GM12878 (cell line): ENCODE results near the gene TECPR1. TPM values are rescaled to one million over a fixed set of nuclear protein-coding genes. Genes with fewer than 3 reads are reported as not detected.

ENCODE experiments used
- ATAC-seq: fragments of 200-7000 bp; cut with Tn5 transposase; 3 replicates; pipeline ENCODE4 v1.9.1; 2020; ENCODE audit warnings: mild to moderate bottlenecking, moderate library complexity
- BruUV-seq: library from RNA; stranded (reverse); fragments of 400-500 nt; replicated peaks from 2 replicates; lab custom pipeline; 2021; lab: Mats Ljungman, UMichigan
- CTCF ChIA-PET: fragments of 300-600 bp; sonication (Branson Sonifier 250); formaldehyde crosslinking; extraction: SDS; loops from one replicate; lab custom pipeline; 2021; ENCODE audit warnings: inconsistent platforms; lab: Yijun Ruan, JAX
- POLR2A ChIA-PET: fragments of 350-600 bp; formaldehyde crosslinking; extraction: SDS; loops from one replicate; lab custom pipeline; 2021; ENCODE audit warnings: inconsistent platforms; lab: Charles Lee
- RAD21 ChIA-PET: fragments of 300-600 bp; sonication (Branson Sonifier 250); formaldehyde crosslinking; loops from one replicate; lab custom pipeline; 2023; ENCODE audit warnings: antibody characterized with exemption; ENCODE audit not compliant: unreplicated experiment; lab: Charles Lee
- SMC1A ChIA-PET: fragments of 300-600 bp; sonication (Branson Sonifier 250); formaldehyde crosslinking; loops from one replicate; lab custom pipeline; 2023; ENCODE audit not compliant: unreplicated experiment, uncharacterized antibody; lab: Charles Lee
- DNase-seq: peaks from one replicate; pipeline ENCODE4 v3.0.0-alpha.2; 2011; ENCODE audit warnings: low read depth, low spot score
- FAIRE-seq: peaks from 3 replicates; lab custom pipeline; 2011; peaks lifted over from hg19 to GRCh38; lab: Jason Lieb, UNC
- H2AFZ ChIP-seq: 2 replicates; pipeline ENCODE4 v1.6.0; 2011; ENCODE audit warnings: low read depth, low read length, control low read depth; ENCODE audit not compliant: control insufficient read depth
- H3K27ac ChIP-seq: 2 replicates; pipeline ENCODE4 v1.5.1; 2011; ENCODE audit warnings: control low read depth; ENCODE audit not compliant: control insufficient read depth, insufficient read depth
- H3K27me3 ChIP-seq, 2 experiments: replicated peaks in 1 of 2; 2 replicates each; pipeline versions ENCODE4 v1.6.0 to v1.6.1; 2011; ENCODE audit warnings: low read length in 1 of 2; ENCODE audit not compliant: control insufficient read depth in 2 of 2, insufficient read depth in 2 of 2
- H3K36me3 ChIP-seq, 2 experiments: 2 replicates each; pipeline ENCODE4 v1.5.1; 2011; ENCODE audit warnings: low read length in 1 of 2; ENCODE audit not compliant: control insufficient read depth in 2 of 2, insufficient read depth in 2 of 2
- H3K4me1 ChIP-seq: 2 replicates; pipeline ENCODE4 v1.6.1; 2011; ENCODE audit warnings: mild to moderate bottlenecking, low read length, moderate library complexity, mixed read lengths; ENCODE audit not compliant: control insufficient read depth, insufficient read depth
- H3K4me2 ChIP-seq: 2 replicates; pipeline ENCODE4 v1.6.0; 2011; ENCODE audit warnings: control low read depth; ENCODE audit not compliant: control insufficient read depth, insufficient read depth
- H3K4me3 ChIP-seq: fragments of 200-600 bp; sonication (generic); 2 replicates; pipeline ENCODE4 v1.5.1; 2016
- H3K79me2 ChIP-seq: 2 replicates; pipeline ENCODE4 v1.6.0; 2011; ENCODE audit warnings: low read length; ENCODE audit not compliant: control insufficient read depth, insufficient read depth
- H3K9ac ChIP-seq: 2 replicates; pipeline ENCODE4 v1.8.0; 2011; ENCODE audit warnings: low read length, control low read depth, mixed read lengths; ENCODE audit not compliant: control insufficient read depth, insufficient read depth
- H3K9me3 ChIP-seq: replicated peaks from 3 replicates; pipeline ENCODE4 v1.5.1; 2011; ENCODE audit warnings: mild to moderate bottlenecking, low read length; ENCODE audit not compliant: control insufficient read depth, insufficient read depth
- H4K20me1 ChIP-seq: 2 replicates; pipeline ENCODE4 v1.6.0; 2011; ENCODE audit not compliant: control insufficient read depth, insufficient read depth
- BCL11A ChIP-seq: IDR thresholded peaks from 2 replicates; pipeline ENCODE4 v1.6.1; 2011; ENCODE audit warnings: low read depth, low read length
- CEBPB ChIP-seq, 2 experiments: fragments of 150-350 bp in 1 of 2; IDR thresholded peaks; 2 replicates each; pipeline ENCODE4 v1.6.1; 2012 to 2014; ENCODE audit warnings: low read depth in 2 of 2, low read length in 2 of 2, borderline replicate concordance in 1 of 2, inconsistent platforms in 1 of 2
- MYB ChIP-seq: fragments of 150-350 bp; IDR thresholded peaks from 2 replicates; pipeline ENCODE4 v1.6.1; 2014; ENCODE audit warnings: mild to moderate bottlenecking, low read depth, low read length, borderline replicate concordance
- MYC ChIP-seq: IDR thresholded peaks from 2 replicates; pipeline ENCODE4 v1.6.1; 2011; ENCODE audit warnings: mild to moderate bottlenecking, low read length, moderate library complexity, inconsistent platforms; ENCODE audit not compliant: insufficient read depth, insufficient replicate concordance, insufficient read length, severe bottlenecking
- NRF1 ChIP-seq: conservative IDR thresholded peaks from 2 replicates; pipeline ENCODE4 v1.6.1; 2011; ENCODE audit warnings: mild to moderate bottlenecking, low read depth, low read length, improper control_type of control experiment
- ZBED1 ChIP-seq: IDR thresholded peaks from 2 replicates; pipeline ENCODE4 v1.6.1; 2016; ENCODE audit warnings: borderline replicate concordance
- ZNF622 ChIP-seq: fragments of 450-650 bp; IDR thresholded peaks from 2 replicates; pipeline ENCODE4 v1.6.1; 2017; ENCODE audit warnings: mild to moderate bottlenecking, inconsistent platforms
- WGBS: methylation state at CpG from one replicate; pipeline ENCODE4 v1.1.6; 2016; ENCODE audit warnings: low lambda C conversion rate; ENCODE audit not compliant: insufficient replicate concordance, insufficient coverage; ENCODE audit errors: missing lambda C conversion rate; 5-methylcytosine and 5-hydroxymethylcytosine counted together
- in situ Hi-C: fragments of 300-500 bp; cut with MboI; formaldehyde crosslinking; loops from 9 replicates; pipeline ENCODE4 v1.14.3; 2018; ENCODE audit warnings: mixed read lengths
- intact Hi-C: fragments of 100-400 bp; cut with micrococcal nuclease; formaldehyde crosslinking; loops from one replicate; pipeline ENCODE4 v1.14.2; 2022; ENCODE audit not compliant: unreplicated experiment
- polyA plus RNA-seq, 11 experiments: library from polyadenylated mRNA; depleted of rRNA in 4 of 11; unstranded in 6 of 11; stranded (reverse) in 5 of 11; fragments of >200 nt; fragmentation: Nextera tagmentation in 4 of 11; fragmentation: Illumina TruSeq in 1 of 11; extraction: Ambion mirVana in 4 of 11; extraction: Trizol in 1 of 11; gene quantifications; 1 replicate in 1 of 11; 2 replicates in 10 of 11; pipeline versions ENCODE4 v1.2.1 to v1.2.3, GENCODE V29; 2011 to 2016; ENCODE audit warnings: inconsistent platforms in 2 of 11, missing spikeins in 2 of 11, low read depth in 1 of 11
- total RNA-seq, 4 experiments: library from RNA; depleted of rRNA in 3 of 4; stranded (reverse); fragments of >200 nt in 3 of 4; fragmentation: Illumina TruSeq in 1 of 4; extraction: Trizol in 1 of 4; gene quantifications; 2 replicates each; pipeline versions ENCODE4 v1.2.1 to v1.2.3, GENCODE V29; 2013 to 2021
- TF ChIP-seq, protein P1 (sequence below): IDR thresholded peaks from 2 replicates; pipeline ENCODE4 v1.6.1; 2011; ENCODE audit warnings: mild to moderate bottlenecking, low read depth, low read length, moderate library complexity; ENCODE audit not compliant: insufficient replicate concordance
- TF ChIP-seq, protein P2 (sequence below): IDR thresholded peaks from 2 replicates; pipeline ENCODE4 v1.6.1; 2011; ENCODE audit warnings: low read depth, mild to moderate bottlenecking, low read length, moderate library complexity, borderline replicate concordance; ENCODE audit errors: extremely low read depth
- TF ChIP-seq, protein P3 (sequence below): fragments of 450-650 bp; IDR thresholded peaks from 2 replicates; pipeline ENCODE4 v1.6.1; 2018; ENCODE audit warnings: mild to moderate bottlenecking, low read depth, moderate library complexity; ENCODE audit not compliant: partially characterized antibody

Gene TECPR1
- total and polyA plus RNA-seq, 10 of the 15 experiments (the other 5 are each of a cell fraction or from before 2014, with no cell fraction given), result 0.26 to 16.8 (median 4.2) TPM

DNA sequence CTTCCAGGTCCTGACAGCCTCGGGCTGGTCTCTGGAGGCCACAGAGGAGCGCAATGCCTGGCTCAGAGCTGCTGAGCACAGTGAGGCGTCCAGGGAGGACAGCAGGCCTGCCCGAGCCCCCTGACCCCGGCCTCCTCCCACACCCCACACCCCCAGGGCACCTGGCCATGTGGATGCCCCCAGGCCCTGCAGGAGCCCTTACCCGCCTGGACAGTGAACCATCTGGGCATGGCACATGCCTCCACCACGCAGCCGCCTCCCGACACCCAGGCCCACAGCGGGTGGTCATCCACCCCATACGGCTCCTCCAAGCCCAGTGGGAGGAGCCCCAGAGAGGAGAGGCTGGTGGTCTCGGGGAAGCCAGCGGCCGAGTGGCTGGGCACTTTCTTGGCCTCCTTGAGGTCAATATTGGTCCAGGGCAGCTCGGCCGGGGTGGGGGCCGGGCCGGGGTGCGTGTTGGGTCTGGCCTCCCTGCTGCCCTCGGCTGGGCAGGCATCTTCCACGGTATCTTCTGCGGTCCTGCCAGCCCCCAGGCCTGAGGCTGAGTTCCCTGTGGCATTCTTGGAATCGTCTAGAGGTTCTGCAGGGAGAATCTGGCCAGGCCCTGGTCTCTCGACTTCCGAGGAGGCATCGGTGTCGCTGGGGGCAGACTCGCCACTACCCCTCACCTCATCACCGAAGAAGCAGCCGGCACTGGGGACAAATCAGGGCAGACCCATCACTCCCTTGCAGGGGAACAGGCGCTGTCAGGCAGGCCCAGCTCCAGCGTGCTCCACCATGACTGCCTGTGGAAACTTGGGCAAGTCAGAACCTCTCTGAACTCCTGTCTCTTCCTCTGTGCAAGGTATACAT, 18.6 kb downstream of the TECPR1 start:
- Histone ChIP-seq H3K9me3 (no peaks in the 10 kb centered on the region), H3K36me3 (no peaks in the 10 kb centered on the region), H3K9ac (no peak overlapping the region), H4K20me1 (no peaks in the 10 kb centered on the region), H3K4me3 (no peak overlapping the region), H3K4me2 (no peak overlapping the region), H3K79me2 (no peaks in the 10 kb centered on the region), H3K27ac (no peak overlapping the region)
- RAD21 ChIA-PET, result no interaction called here
- SMC1A ChIA-PET, result no interaction called here
- FAIRE-seq (no peak), ATAC-seq (no peak)
- no TSS peak for BruUV-seq
- WGBS, result 94% methylated on average over 29 of the region's 32 CpGs
- in situ Hi-C loops, result no loop called here
- TF ChIP-seq, protein P1, sequence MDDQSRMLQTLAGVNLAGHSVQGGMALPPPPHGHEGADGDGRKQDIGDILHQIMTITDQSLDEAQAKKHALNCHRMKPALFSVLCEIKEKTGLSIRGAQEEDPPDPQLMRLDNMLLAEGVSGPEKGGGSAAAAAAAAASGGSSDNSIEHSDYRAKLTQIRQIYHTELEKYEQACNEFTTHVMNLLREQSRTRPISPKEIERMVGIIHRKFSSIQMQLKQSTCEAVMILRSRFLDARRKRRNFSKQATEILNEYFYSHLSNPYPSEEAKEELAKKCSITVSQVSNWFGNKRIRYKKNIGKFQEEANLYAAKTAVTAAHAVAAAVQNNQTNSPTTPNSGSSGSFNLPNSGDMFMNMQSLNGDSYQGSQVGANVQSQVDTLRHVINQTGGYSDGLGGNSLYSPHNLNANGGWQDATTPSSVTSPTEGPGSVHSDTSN, result no peak
- TF ChIP-seq, protein P2, sequence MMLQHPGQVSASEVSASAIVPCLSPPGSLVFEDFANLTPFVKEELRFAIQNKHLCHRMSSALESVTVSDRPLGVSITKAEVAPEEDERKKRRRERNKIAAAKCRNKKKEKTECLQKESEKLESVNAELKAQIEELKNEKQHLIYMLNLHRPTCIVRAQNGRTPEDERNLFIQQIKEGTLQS, result no peak
- no peak for TF ChIP-seq MYB
- TF ChIP-seq MYC, result no peak
- no peak for TF ChIP-seq ZNF622
- no peak for TF ChIP-seq ZBED1
- TF ChIP-seq BCL11A, result no peak
- TF ChIP-seq CEBPB (IDR thresholded peaks at IDR 0.05; ENCODE audit: borderline replicate concordance in 1 of 2, low read depth in 2 of 2, low read length in 2 of 2), result no peak
- no peak for TF ChIP-seq NRF1
- TF ChIP-seq, protein P3, sequence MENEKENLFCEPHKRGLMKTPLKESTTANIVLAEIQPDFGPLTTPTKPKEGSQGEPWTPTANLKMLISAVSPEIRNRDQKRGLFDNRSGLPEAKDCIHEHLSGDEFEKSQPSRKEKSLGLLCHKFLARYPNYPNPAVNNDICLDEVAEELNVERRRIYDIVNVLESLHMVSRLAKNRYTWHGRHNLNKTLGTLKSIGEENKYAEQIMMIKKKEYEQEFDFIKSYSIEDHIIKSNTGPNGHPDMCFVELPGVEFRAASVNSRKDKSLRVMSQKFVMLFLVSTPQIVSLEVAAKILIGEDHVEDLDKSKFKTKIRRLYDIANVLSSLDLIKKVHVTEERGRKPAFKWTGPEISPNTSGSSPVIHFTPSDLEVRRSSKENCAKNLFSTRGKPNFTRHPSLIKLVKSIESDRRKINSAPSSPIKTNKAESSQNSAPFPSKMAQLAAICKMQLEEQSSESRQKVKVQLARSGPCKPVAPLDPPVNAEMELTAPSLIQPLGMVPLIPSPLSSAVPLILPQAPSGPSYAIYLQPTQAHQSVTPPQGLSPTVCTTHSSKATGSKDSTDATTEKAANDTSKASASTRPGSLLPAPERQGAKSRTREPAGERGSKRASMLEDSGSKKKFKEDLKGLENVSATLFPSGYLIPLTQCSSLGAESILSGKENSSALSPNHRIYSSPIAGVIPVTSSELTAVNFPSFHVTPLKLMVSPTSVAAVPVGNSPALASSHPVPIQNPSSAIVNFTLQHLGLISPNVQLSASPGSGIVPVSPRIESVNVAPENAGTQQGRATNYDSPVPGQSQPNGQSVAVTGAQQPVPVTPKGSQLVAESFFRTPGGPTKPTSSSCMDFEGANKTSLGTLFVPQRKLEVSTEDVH, result no peak
- TF ChIP-seq, all 136 proteins: peak for 0
- ChIA-PET POLR2A (no interaction called here), CTCF (interaction anchor here (0.9 to 1.7 kb wide), 2 partner anchors 211 to 212 kb away, joined by 4 to 5 read pairs; no protein-coding TSS in a partner anchor)
- H3K27me3 ChIP-seq, result no peaks in the 10 kb centered on the region
- no peaks in the 10 kb centered on the region for H3K4me1 ChIP-seq
- intact Hi-C loops, result no loop called here
- no peak for DNase-seq
- H2AFZ ChIP-seq, result no peak overlapping the region
